Spleen (tissue), 7 donors: ENCODE results near the gene HOXA6.

Experiments used
- CTCF ChIP-seq, 11 experiments: fragments of 200-600 bp in 7 of 11; fragments of 450-650 bp in 4 of 11; sonication (generic) in 4 of 11; IDR thresholded peaks in 8 of 11; conservative IDR thresholded peaks in 3 of 11; 1 replicate in 7 of 11; 2 replicates in 4 of 11; pipeline versions ENCODE4 v1.4.0 to v1.8.0; 2016 to 2021; ENCODE audit warnings: antibody characterized with exemption in 11 of 11, inconsistent platforms in 4 of 11, mild to moderate bottlenecking in 1 of 11
- POLR2A ChIP-seq, 3 donors: fragments of 450-650 bp; IDR thresholded peaks; one replicate each; pipeline ENCODE4 v1.5.1; 2017; ENCODE audit warnings: antibody characterized with exemption in 3 of 3, mild to moderate bottlenecking in 1 of 3
- donor health status: DM: no; HTN: no; CAD: no; lungs with moderate emphysema.
- donor health status: DM: no; HTN: no; CAD: no.
- donor health status: DM: no; HTN: no; CAD: no.

- TF ChIP-seq POLR2A (IDR thresholded peaks at IDR 0.05) (no peak), CTCF (IDR thresholded peaks at IDR 0.05 in 8 of 11, conservative IDR thresholded peaks at IDR 0.05 in 3 of 11) (no peak)
These were observed 18.5 kb upstream of the HOXA6 start for GRCh38 chr7:27165996-27166530.
